ENCODE measurements around the gene UCN2. TPM values are rescaled to one million over a fixed set of nuclear protein-coding genes. Genes with fewer than 3 reads are reported as not detected.

UCN2 gene
- total RNA-seq, 4 donors from 2014 or later: 0.49 TPM; not detected in 3

GRCh38 chr3:48528048-48528447 is 35.5 kb downstream of the UCN2 start:
- H3K36me3 ChIP-seq: no peaks in the 10 kb centered on the region

GRCh38 chr3:48524970-48525369 is 38.6 kb downstream of the UCN2 start:
- no peaks in the 10 kb centered on the region for H3K27me3 ChIP-seq
- no peak for DNase-seq
- no peaks in the 10 kb centered on the region for H3K36me3 ChIP-seq
- no peak overlapping the region for H3K4me3 ChIP-seq
- no peak overlapping the region for H3K27ac ChIP-seq
- intact Hi-C loops (cut with DNase I; ENCODE audit: low total_unique reads): no loop called here
- H3K4me1 ChIP-seq: no peaks in the 10 kb centered on the region
- H3K9me3 ChIP-seq: no peaks in the 10 kb centered on the region
- no peak for TF ChIP-seq CTCF (IDR thresholded peaks at IDR 0.05)
- TF ChIP-seq POLR2A (IDR thresholded peaks at IDR 0.05): no peak

More at GRCh38 chr3:48528048-48528447, 35.5 kb downstream of the UCN2 start:
- H3K4me1 ChIP-seq: no peaks in the 10 kb centered on the region
- H3K27me3 ChIP-seq: no peaks in the 10 kb centered on the region
- no peak for DNase-seq
- intact Hi-C loops (cut with DNase I; ENCODE audit: low total_unique reads): no loop called here
- no peaks in the 10 kb centered on the region for H3K9me3 ChIP-seq
- no peak overlapping the region for H3K27ac ChIP-seq
- no peak for TF ChIP-seq POLR2A (IDR thresholded peaks at IDR 0.05)
- TF ChIP-seq CTCF (IDR thresholded peaks at IDR 0.05): no peak
- no peak overlapping the region for H3K4me3 ChIP-seq

GRCh38 chr3:48521635-48522034 is 41.9 kb downstream of the UCN2 start:
- H3K4me3 ChIP-seq: no peak overlapping the region
- TF ChIP-seq POLR2A (IDR thresholded peaks at IDR 0.05) (no peak), CTCF (IDR thresholded peaks at IDR 0.05) (no peak)
- intact Hi-C loops (cut with DNase I; ENCODE audit: low total_unique reads): no loop called here
- no peak for DNase-seq
- H3K36me3 ChIP-seq: no peaks in the 10 kb centered on the region
- no peak overlapping the region for H3K27ac ChIP-seq
- H3K27me3 ChIP-seq: no peaks in the 10 kb centered on the region
- H3K9me3 ChIP-seq: no peaks in the 10 kb centered on the region
- H3K4me1 ChIP-seq: no peaks in the 10 kb centered on the region

GRCh38 chr3:48519277-48519643 is 44.3 kb downstream of the UCN2 start:
- DNase-seq: no peak
- Histone ChIP-seq H3K4me3 (no peak overlapping the region), H3K27me3 (no peaks in the 10 kb centered on the region), H3K4me1 (no peaks in the 10 kb centered on the region), H3K9me3 (no peaks in the 10 kb centered on the region), H3K27ac (no peak overlapping the region), H3K36me3 (no peaks in the 10 kb centered on the region)
- no peak for TF ChIP-seq CTCF (IDR thresholded peaks at IDR 0.05)
- no peak for TF ChIP-seq POLR2A (IDR thresholded peaks at IDR 0.05)
- intact Hi-C loops (cut with DNase I; ENCODE audit: low total_unique reads): no loop called here

- H3K36me3 ChIP-seq: no peaks in the 10 kb centered on the region
- no peak for DNase-seq
- TF ChIP-seq CTCF (IDR thresholded peaks at IDR 0.05) (no peak), POLR2A (IDR thresholded peaks at IDR 0.05) (no peak)
Measured at GRCh38 chr3:48518638-48519276, 44.8 kb downstream of the UCN2 start.

More at GRCh38 chr3:48518638-48519276, 44.8 kb downstream of the UCN2 start:
- Histone ChIP-seq H3K27me3 (no peaks in the 10 kb centered on the region), H3K27ac (no peak overlapping the region), H3K4me1 (no peaks in the 10 kb centered on the region), H3K4me3 (no peak overlapping the region), H3K9me3 (no peaks in the 10 kb centered on the region)
- intact Hi-C loops (cut with DNase I; ENCODE audit: low total_unique reads): no loop called here

Measured in uterus (tissue), 4 donors.